GM19240 (cell line): ENCODE measurements around the gene PREB.

ENCODE experiments used
- DNase-seq: peaks from one replicate; pipeline ENCODE4 v3.0.0; 2011; ENCODE audit warnings: low spot score; ENCODE audit not compliant: insufficient read length

The PREB gene

DNA sequence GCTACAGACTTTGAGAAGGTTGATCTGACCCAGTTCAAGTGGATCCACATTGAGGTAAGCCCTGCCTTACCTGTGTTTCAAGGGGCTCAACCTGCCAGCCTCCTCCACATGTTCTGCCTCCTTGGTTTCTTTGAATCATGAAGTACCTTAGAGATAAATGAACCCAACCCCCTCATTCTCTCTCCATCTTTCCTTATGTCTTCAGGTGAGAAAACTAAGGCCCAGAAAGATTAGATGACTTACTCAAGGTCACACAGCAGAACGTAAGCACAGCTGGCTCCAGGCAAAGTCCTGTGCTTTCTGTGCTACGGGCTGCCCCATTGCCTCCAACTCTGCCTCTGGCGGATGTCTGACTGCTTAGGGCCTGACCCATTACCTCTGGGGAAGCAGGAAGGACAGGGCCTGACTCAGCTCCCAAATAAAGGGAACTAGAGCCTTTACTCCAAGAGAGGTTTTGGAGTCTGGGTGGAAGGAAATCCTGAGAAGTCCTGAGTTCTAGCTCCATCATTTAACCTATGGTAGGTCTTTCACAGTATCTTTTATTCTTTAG, 37.6 kb downstream of the PREB start:
- DNase-seq = no peak

DNA sequence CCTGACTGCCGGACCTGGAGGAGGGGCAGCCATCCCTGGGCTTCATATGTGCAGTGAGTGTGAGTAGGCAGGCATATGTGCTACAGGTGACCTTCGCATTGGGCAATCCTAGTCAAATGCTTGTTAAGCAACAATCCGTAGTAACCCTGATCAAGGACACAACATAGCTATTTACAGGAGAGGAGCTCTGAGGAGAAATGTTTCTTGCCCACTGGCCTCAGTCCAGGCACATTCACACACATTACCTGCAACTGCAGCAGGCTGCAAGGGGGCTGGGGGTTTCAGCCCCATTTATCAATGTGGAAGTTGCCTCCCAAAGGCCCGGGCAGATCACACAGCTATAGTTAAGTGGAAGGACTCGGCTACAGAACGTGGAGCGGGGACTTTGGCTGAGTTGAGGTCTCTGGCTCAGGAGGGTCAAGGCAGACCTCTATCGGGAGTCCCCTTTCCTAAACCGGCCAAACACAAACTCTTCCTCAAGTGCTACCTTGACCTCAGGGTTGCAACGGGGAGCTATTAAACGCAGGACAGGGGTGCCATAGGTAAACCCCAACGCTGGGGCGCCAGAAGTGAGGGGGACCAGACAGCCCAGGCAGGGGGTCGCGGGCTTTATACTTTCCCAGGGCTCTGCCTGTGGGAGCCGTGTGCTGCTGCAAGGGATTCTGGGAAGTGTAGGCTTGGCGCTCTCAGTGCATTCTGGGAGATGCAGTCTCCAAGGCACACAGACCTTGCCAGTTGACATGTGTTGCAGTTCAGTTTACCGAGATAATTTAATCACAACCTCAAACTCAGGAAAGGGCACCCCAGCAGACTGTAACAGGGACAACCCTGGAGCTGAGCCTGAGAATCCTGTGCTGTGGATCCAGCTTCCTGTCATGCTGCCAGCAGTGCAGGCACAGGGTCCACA, 38.4 kb downstream of the PREB start:
- peak; percentile 91 for DNase-seq

DNA sequence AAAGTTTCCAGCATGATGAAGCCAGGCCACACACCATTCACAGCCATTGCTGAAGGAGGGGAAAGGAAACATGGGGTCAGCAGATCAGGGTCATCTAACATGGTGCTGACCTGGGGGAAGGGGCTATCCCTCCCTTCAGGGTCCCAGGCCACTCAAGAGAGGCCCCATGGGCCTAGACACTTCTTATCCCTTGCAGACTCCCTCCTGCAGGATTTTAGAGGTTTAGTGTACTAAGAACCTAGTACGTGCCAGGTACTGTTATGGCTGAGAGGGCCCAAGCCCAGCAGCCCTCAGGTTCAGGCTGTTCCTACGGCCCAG, 39.0 kb downstream of the PREB start:
- DNase-seq = no peak

GRCh38 chr2:27094353-27094984, 40.0 kb downstream of the PREB start:
- no peak for DNase-seq

GRCh38 chr2:27093430-27094352, 40.7 kb downstream of the PREB start:
- no peak for DNase-seq

DNA sequence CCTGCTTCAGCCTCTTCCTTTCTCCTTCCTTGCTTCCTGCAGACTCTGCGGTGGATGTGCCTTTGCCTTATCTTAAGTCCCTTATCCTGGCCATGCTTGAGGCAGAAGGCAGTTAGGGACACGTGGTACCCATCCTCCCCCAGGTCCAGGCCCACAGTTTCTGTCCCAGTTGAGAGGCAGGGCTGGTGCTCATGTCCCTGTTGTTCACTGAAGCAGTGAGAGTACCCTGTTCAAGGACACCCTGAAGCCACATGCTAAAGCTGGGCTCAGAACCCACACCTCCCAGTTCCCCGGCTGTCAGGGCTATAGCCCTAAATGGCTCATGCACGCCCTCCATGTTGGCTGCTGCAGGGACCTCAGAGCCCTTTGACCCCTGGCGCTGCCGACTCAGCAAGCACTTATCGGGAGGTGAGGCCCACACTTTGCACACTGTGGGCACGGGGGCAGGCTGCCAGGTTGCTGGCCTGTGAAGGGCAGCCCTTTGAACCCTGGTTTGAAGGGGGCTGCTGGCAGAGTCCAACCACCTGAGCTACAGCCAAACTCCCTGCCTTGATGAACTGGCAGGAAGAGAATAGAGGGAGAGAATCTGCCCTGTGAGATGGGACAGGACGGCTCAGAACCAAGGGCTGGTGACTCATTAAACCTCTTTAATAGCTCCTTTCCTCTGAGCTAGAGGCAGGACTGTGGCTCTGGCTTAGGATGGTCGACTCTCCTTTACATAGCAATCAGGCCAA, 41.6 kb downstream of the PREB start:
- DNase-seq = no peak

DNA sequence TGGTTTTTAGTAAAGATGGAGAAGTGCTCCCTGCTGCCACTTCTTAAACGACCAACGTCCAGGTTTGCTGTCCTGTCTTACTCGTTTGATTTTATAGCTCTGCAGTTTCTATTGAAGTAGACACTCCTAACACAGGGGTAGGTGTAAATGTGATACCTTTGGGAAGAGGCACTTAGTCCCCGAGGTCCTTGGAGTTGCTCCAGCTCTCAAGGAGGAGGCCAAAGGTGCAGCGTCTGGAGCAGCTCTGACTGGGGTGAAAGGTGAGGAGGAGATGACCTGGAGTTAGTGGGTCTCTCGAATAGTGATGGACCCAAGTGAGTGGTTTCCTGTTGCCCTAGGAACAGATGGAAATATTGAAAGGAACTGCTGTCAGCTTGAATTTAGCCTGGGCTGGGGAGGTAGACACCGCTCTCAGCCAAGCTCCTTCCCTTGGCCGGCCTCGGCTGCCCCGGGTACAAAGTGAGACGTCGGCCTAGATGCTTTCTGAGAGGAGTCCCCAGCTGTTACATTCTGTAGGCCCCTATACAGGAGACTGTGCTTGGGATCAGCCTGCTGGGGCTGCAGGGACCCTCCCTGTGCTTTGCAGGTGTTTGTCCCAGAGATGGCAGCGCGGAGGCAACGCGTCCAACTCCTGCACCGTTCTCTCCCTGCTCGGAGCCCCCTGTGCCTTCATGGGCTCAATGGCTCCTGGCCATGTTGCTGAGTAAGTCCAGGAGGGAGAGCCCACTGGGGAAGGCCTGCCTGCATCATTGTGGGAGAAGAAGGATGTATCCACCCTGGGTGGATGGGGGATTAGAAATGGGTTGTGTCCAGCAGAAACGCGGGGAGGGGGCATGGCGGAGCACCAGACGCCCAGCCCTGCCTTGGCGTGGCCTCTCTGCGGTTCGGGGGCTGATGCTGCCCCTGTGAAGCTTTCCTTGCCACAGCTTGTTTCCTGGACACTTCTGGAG, 42.4 kb downstream of the PREB start:
- DNase-seq = no peak

DNA sequence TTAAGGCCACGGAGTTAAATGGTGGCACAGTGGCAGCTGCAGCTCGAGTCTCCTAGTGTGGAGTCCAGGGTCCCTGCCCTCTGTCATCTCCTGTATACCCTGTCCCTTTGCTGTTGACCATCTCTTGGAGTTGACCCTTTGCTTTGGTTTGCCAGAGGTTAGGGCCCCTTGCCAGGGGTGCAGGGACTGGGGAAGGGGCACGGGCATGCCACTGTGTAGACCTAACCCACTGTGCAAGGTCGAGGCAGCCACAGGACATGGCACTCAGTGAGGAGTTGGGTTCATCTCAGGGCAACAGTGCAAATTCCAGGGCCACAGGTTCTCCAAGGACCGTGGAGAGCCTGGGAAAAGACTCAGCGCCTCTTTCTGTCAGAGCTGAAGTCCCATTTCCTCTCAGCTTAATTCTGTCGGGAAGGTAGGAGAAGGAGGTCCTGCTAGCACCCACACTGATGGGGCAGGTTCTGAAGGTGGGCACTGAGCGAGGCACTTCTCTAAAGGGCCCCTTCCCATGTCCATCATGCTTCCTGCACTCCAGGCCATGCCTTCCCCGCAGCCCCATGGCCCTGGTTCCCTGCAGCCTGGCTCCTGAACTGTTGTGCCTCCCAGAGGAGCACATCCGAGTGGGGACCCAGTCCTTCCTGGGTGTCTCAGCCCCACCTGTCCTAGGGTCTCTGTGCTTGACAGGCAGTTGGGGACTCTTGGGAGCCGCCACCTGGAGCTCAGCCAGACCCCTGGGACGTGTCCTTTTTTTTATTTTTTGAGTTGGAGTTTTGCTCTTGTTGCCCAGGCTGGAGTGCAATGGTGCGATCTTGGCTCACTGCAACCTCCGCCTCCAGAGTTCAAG, 45.1 kb downstream of the PREB start:
- DNase-seq = no peak

GRCh38 chr2:27088634-27089033, 45.8 kb downstream of the PREB start:
- no peak for DNase-seq

DNA sequence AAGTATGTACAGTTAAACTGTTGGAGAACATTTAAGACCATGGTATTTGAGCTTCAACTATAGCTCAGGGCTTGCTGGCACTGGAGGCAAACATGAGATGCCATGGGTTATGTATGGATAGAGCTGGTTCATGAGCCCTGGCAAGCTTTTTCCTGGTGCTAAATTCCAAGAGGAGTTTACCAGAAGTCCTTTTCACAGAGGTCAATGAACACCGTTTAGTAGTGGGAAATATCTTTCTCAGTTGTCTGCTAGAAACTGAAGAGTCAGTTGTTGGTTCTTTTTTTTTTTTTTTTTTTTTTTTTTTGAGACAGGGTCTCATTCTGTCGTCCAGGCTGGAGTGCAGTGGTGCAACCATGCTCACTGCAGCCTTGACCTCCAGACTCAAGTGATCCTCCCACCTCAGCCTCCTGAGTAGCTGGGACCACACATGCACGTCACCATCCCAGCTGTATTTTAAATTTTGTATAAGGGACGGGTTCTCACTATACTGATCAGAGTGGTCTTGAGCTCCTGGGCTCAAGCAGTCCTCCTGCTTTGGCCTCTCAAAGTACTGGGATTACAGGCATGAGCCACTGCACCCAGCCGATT, 46.5 kb downstream of the PREB start:
- no peak for DNase-seq

DNA sequence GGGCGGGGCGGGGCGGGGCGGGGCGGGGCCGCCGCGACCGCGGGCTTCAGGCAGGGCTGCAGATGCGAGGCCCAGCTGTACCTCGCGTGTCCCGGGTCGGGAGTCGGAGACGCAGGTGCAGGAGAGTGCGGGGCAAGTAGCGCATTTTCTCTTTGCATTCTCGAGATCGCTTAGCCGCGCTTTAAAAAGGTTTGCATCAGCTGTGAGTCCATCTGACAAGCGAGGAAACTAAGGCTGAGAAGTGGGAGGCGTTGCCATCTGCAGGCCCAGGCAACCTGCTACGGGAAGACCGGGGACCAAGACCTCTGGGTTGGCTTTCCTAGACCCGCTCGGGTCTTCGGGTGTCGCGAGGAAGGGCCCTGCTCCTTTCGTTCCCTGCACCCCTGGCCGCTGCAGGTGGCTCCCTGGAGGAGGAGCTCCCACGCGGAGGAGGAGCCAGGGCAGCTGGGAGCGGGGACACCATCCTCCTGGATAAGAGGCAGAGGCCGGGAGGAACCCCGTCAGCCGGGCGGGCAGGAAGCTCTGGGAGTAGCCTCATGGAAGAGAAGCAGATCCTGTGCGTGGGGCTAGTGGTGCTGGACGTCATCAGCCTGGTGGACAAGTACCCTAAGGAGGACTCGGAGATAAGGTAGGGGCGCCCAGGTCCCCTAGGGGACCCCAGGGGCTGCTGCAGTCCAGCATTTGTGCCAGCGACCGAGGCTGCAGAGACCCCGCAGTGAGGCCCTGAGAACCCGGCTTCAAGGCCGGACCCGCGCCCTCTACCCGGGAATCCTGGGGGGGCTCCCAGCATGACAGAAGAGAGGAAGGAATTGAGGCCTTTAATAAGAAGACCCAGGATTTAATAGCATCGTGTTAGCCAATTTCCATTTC, 47.5 kb downstream of the PREB start, which contains the start of gene KHK:
Gene KHK (plus strand): TSS at position 49 of the 870 bp plus-strand sequence. CDS start 488 bp downstream, at position 537.
- DNase-seq = peak; percentile 22

GRCh38 chr2:27086090-27086723, 48.2 kb downstream of the PREB start:
- DNase-seq = peak; percentile 91

DNA sequence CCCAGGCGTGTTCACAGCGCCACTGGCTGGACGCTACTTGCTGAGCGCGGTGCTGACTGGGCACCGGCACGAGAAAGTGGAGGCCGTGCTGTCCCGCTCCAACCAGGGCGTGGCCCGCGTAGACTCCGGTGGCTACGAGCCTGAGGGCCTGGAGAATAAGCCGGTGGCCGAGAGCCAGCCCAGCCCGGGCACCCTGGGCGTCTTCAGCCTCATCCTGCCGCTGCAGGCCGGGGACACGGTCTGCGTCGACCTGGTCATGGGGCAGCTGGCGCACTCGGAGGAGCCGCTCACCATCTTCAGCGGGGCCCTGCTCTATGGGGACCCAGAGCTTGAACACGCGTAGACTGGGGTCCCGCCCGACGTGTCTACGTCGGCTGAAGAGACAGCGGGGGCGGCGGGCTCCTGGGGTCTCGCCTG, 48.8 kb downstream of the PREB start:
- no peak for DNase-seq

- DNase-seq = no peak
These were observed 49.3 kb downstream of the PREB start for GRCh38 chr2:27085062-27085672.

- no peak for DNase-seq
These were observed 50.0 kb downstream of the PREB start for GRCh38 chr2:27084297-27085061.
